GM19035 (cell line): ENCODE data around the gene PRSS50.
"Not testable (repeated sequence)": the region's sequence is repeated elsewhere in the genome, so short reads cannot be mapped to it uniquely, and the experiment has no call there.

Source experiments
- ATAC-seq: cut with Tn5 transposase; IDR thresholded peaks from one replicate; pipeline ENCODE4 v1.9.1; 2021; ENCODE audit not compliant: unreplicated experiment

PRSS50 gene

GRCh38 chr3:46709721-46710120, 7.9 kb downstream of the PRSS50 start:
- ATAC-seq, result no peak

- ATAC-seq, result no peak
These were observed 8.5 kb downstream of the PRSS50 start for GRCh38 chr3:46709157-46709654.

GRCh38 chr3:46708401-46709156, 9.1 kb downstream of the PRSS50 start:
- ATAC-seq, result no peak

- ATAC-seq, result no peak
These were observed 10.1 kb downstream of the PRSS50 start for GRCh38 chr3:46707601-46708011.

- ATAC-seq, result no peak
These were observed 10.7 kb downstream of the PRSS50 start for GRCh38 chr3:46706771-46707582.

GRCh38 chr3:46705751-46706552, 11.7 kb downstream of the PRSS50 start:
- no peak for ATAC-seq

GRCh38 chr3:46705022-46705530, 12.6 kb downstream of the PRSS50 start:
- no peak for ATAC-seq

- not testable (repeated sequence) for ATAC-seq
These were observed 13.3 kb downstream of the PRSS50 start for GRCh38 chr3:46704346-46704745.

GRCh38 chr3:46703013-46703520, 14.6 kb downstream of the PRSS50 start:
- no peak for ATAC-seq

- no peak for ATAC-seq
These were observed 15.2 kb downstream of the PRSS50 start for GRCh38 chr3:46702246-46703012.

GRCh38 chr3:46701181-46701939, 16.3 kb downstream of the PRSS50 start, which contains the start of gene TMIE:
TMIE (plus strand) TSS chr3:46701392; CDS start chr3:46701488, 96 bp downstream.
- ATAC-seq, result no peak

GRCh38 chr3:46700772-46701171, 16.9 kb downstream of the PRSS50 start:
- no peak for ATAC-seq

- no peak for ATAC-seq
These were observed 17.8 kb downstream of the PRSS50 start for GRCh38 chr3:46699676-46700523.

- no peak for ATAC-seq
These were observed 21.4 kb downstream of the PRSS50 start for GRCh38 chr3:46695962-46696894.

GRCh38 chr3:46695177-46695961, 22.3 kb downstream of the PRSS50 start:
- no peak for ATAC-seq

- no peak for ATAC-seq
These were observed 23.1 kb downstream of the PRSS50 start for GRCh38 chr3:46694520-46694919.

GRCh38 chr3:46693892-46694226, 23.8 kb downstream of the PRSS50 start:
- ATAC-seq, result no peak
